Stimulated activated CD8-positive, alpha-beta memory T cell treated with anti-CD3 and anti-CD28 coated beads, Interleukin-4, amount 100 ng/mL, for 4 hours (primary cell): Measurements from ENCODE around the gene FAM120B.

Experiments used
- DNase-seq, 2 donors: peaks; one replicate each; pipeline ENCODE4 v3.0.0-alpha.2; 2020; ENCODE audit warnings: low read depth in 2 of 2, low spot score in 1 of 2

The FAM120B gene

GRCh38 chr6:170417881-170418280, 111.3 kb downstream of the FAM120B start:
- no peak for DNase-seq

- no peak for DNase-seq
Observed at GRCh38 chr6:170420283-170420682, 113.7 kb downstream of the FAM120B start.

- no peak for DNase-seq
Observed at GRCh38 chr6:170420791-170421776, 114.5 kb downstream of the FAM120B start.

GRCh38 chr6:170421921-170422320, 115.4 kb downstream of the FAM120B start:
- no peak for DNase-seq

GRCh38 chr6:170423030-170423429, 116.5 kb downstream of the FAM120B start:
- no peak for DNase-seq

- no peak for DNase-seq
Observed at GRCh38 chr6:170423814-170424603, 117.5 kb downstream of the FAM120B start.

GRCh38 chr6:170424604-170425126, 118.1 kb downstream of the FAM120B start:
- DNase-seq = no peak

GRCh38 chr6:170429450-170429849, 122.9 kb downstream of the FAM120B start:
- DNase-seq = no peak

GRCh38 chr6:170433163-170434116, 126.9 kb downstream of the FAM120B start:
- DNase-seq = no peak

GRCh38 chr6:170434117-170434820, 127.7 kb downstream of the FAM120B start:
- DNase-seq = no peak

- DNase-seq = no peak
Observed at GRCh38 chr6:170434821-170435155, 128.2 kb downstream of the FAM120B start.

- no peak for DNase-seq
Observed at GRCh38 chr6:170435766-170436165, 129.2 kb downstream of the FAM120B start.

GRCh38 chr6:170436209-170436809, 129.8 kb downstream of the FAM120B start:
- DNase-seq = no peak

- no peak for DNase-seq
Observed at GRCh38 chr6:170437719-170438401, 131.3 kb downstream of the FAM120B start.

GRCh38 chr6:170438402-170438753, 131.8 kb downstream of the FAM120B start:
- DNase-seq = no peak

- no peak for DNase-seq
Observed at GRCh38 chr6:170438861-170439260, 132.3 kb downstream of the FAM120B start.

- DNase-seq = no peak
Observed at GRCh38 chr6:170439366-170440361, 133.1 kb downstream of the FAM120B start.

- no peak for DNase-seq
Observed at GRCh38 chr6:170440437-170440836, 133.9 kb downstream of the FAM120B start.
